Measurements from ENCODE around the gene ZNF284. TPM values are rescaled to one million over a fixed set of nuclear protein-coding genes. Genes with fewer than 3 reads are reported as not detected.
"Not testable (repeated sequence)": the region's sequence is repeated elsewhere in the genome, so short reads cannot be mapped to it uniquely, and the experiment has no call there.

The ZNF284 gene
- total RNA-seq, 6 donors from 2014 or later: 1.0 to 4.8 (median 1.8) TPM

DNA sequence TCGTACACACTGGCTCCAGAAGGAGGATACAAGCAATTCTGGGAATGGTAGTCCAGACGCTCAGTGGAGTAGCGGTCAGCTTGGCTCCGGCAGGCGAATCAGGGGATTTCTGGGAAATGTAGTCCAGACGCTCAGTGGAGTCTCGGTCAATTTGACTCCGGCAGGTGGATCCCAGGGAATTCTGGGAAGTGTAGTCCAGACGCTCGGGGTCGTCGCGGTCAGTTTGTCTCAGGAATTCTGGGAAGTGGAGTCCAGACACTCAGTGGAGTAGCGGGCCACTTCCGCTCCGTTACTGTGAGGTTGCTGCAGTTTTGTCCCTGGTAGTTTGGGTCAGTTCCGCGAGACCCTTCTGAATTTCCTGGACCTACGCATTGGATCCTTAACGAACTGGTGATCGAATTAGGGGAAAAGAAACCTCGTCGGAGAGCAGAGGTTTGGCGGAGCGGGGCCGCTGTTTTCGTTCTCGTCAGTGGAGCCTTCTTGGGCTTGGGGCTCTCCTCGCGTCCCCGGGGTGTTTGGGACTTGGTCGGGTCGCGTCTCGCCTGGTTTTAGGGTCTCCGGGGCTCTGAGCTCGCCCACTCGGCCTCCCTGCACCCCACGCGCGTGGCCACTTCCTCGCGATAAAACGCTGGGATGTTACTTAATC, 41.3 kb downstream of the ZNF284 start, which contains the start of gene ZNF225:
TSS of gene ZNF225 (plus strand) at position 262 of the 646 bp plus-strand sequence. CDS start 2,429 bp downstream, outside the sequence.
- H3K27ac ChIP-seq: peak within 1 kb of the TSS; percentile 61 to 81 (median 75)
- ATAC-seq (ENCODE audit: low FRiP score in 2 of 2) (peak; percentile 98 to 99), DNase-seq (peak; percentile 79 to 98)
- H3K9me3 ChIP-seq: peaks cover 22 to 35% (median 33%) of the 10 kb centered on the region in 4 donors
- 0% methylated on average over 6 to 44 of the region's 44 CpGs for WGBS, 2 donors
- H3K36me3 ChIP-seq: peaks cover 5 to 28% (median 11%) of the 10 kb centered on the region in 4 donors
- TF ChIP-seq EP300 (IDR thresholded peaks at IDR 0.05) (no peak), POLR2AphosphoS5 (IDR thresholded peaks at IDR 0.05) (peak in 1 of 2 donors; percentile 84), POLR2A (IDR thresholded peaks at IDR 0.05) (peak in 2 of 4 donors; percentile 8 to 56)
- TF ChIP-seq, protein P1, sequence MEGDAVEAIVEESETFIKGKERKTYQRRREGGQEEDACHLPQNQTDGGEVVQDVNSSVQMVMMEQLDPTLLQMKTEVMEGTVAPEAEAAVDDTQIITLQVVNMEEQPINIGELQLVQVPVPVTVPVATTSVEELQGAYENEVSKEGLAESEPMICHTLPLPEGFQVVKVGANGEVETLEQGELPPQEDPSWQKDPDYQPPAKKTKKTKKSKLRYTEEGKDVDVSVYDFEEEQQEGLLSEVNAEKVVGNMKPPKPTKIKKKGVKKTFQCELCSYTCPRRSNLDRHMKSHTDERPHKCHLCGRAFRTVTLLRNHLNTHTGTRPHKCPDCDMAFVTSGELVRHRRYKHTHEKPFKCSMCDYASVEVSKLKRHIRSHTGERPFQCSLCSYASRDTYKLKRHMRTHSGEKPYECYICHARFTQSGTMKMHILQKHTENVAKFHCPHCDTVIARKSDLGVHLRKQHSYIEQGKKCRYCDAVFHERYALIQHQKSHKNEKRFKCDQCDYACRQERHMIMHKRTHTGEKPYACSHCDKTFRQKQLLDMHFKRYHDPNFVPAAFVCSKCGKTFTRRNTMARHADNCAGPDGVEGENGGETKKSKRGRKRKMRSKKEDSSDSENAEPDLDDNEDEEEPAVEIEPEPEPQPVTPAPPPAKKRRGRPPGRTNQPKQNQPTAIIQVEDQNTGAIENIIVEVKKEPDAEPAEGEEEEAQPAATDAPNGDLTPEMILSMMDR (IDR thresholded peaks at IDR 0.05): peak in 2 of 6 experiments; percentile 32 to 37
- peaks cover 14 to 22% (median 16%) of the 10 kb centered on the region in 4 donors for H3K4me1 ChIP-seq
- no peaks in the 10 kb centered on the region for H3K27me3 ChIP-seq
- peak within 1 kb of the TSS; percentile 64 to 95 (median 71) for H3K4me3 ChIP-seq

DNA sequence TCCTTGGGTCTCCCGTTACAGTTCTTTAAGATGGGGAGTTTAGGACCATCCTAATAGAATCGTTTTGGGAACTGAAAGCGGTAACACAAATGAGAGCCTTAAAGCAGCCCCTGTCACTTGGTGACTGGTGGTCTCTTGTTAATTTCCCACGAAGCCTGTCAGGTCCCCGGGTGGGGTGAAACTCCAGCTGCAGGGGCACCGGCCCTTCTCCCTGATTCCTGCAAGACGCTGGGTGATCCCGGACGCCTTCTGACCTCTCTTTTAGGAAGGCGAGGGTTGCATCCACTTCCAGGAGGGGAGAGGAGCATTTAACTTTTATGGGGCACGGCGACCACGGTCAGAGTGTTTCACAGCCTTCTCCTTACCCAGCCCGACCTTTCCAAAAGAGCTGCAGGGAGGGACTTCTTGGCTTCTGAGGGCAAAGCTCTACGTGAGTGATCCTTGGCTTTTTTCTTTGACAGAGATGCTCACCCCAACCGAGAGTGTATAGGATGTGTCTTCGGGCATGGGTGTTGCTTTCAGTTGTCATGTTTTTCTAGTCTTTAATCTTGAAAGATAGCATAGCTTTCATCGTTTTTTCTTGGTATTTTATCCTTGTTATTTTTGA, 41.9 kb downstream of the ZNF284 start:
- H3K4me1 ChIP-seq: peaks cover 14 to 22% (median 16%) of the 10 kb centered on the region in 4 donors
- peaks cover 8 to 31% (median 17%) of the 10 kb centered on the region in 4 donors for H3K36me3 ChIP-seq
- peak overlapping the region; percentile 64 to 95 (median 71) for H3K4me3 ChIP-seq
- H3K27ac ChIP-seq: peak overlapping the region; percentile 61 to 81 (median 75)
- peaks cover 15 to 29% (median 28%) of the 10 kb centered on the region in 4 donors for H3K9me3 ChIP-seq
- DNase-seq: no peak
- peak in 1 of 2 donors; percentile 2 for ATAC-seq (ENCODE audit: low FRiP score in 2 of 2)
- H3K27me3 ChIP-seq: no peaks in the 10 kb centered on the region
- 5 to 7% methylated on average over 7 to 18 of the region's 18 CpGs for WGBS, 2 donors
- TF ChIP-seq, protein P1 (IDR thresholded peaks at IDR 0.05): no peak
- TF ChIP-seq POLR2AphosphoS5 (IDR thresholded peaks at IDR 0.05): no peak
- TF ChIP-seq POLR2A (IDR thresholded peaks at IDR 0.05): no peak
- no peak for TF ChIP-seq EP300 (IDR thresholded peaks at IDR 0.05)

DNA sequence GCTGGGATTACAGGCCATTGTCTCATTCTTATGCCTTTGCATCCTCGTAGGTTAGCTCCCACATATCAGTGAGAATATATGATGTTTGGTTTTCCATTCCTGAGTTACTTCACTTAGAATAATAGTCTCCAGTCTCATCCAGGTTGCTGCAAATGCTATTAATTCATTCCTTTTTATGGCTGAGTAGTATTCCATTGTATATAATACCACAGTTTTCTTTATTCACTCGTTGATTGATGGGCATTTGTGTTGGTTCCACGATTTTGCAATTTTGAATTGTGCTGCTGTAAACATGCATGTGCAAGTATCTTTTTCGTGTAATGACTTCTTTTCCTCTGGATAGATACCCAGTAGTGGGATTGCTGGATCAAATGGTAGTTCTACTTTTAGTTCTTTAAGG, 49.2 kb downstream of the ZNF284 start:
- not testable (repeated sequence) for ATAC-seq (ENCODE audit: low FRiP score in 2 of 2); H3K4me3 ChIP-seq; H3K27me3 ChIP-seq; H3K4me1 ChIP-seq; H3K27ac ChIP-seq; DNase-seq
- peaks cover 13 to 47% (median 43%) of the 10 kb centered on the region in 4 donors for H3K9me3 ChIP-seq
- H3K36me3 ChIP-seq: peaks cover 27 to 98% (median 72%) of the 10 kb centered on the region in 4 donors
- 95 to 99% methylated on average over 4 of the region's 4 CpGs for WGBS, 2 donors

DNA sequence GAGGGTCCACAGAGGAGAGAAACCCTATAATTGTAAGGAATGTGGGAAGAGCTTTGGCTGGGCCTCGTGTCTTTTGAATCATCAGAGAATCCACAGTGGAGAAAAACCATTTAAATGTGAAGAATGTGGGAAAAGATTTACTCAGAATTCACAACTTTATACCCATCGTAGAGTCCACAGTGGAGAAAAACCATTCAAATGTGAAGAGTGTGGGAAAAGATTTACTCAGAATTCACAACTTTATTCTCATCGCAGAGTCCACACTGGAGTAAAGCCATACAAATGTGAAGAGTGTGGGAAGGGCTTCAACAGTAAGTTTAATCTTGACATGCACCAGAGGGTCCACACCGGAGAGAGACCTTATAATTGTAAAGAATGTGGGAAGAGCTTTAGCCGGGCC, 60.0 kb downstream of the ZNF284 start:
- Histone ChIP-seq H3K9me3 (peaks cover 19 to 81% (median 68%) of the 10 kb centered on the region in 4 donors), H3K27me3 (no peaks in the 10 kb centered on the region), H3K4me3 (no peak overlapping the region), H3K36me3 (peaks cover 15 to 44% (median 36%) of the 10 kb centered on the region in 4 donors), H3K4me1 (no peaks in the 10 kb centered on the region), H3K27ac (no peak overlapping the region)
- no peak for ATAC-seq (ENCODE audit: low FRiP score in 2 of 2)
- DNase-seq: no peak
- 95 to 97% methylated on average over 5 of the region's 5 CpGs for WGBS, 2 donors
- TF ChIP-seq, protein P1 (IDR thresholded peaks at IDR 0.05): no peak
- TF ChIP-seq EP300 (IDR thresholded peaks at IDR 0.05): no peak
- no peak for TF ChIP-seq POLR2AphosphoS5 (IDR thresholded peaks at IDR 0.05)
- TF ChIP-seq POLR2A (IDR thresholded peaks at IDR 0.05): no peak

Small RNA genes lying within 50 kb of the gene (small RNA-seq; reads per million reads assigned to genes)
- 0 reads per million in 4 donors for gene RNU6-902P

Other genes with a start within 250 kb of the ZNF284 start
- gene ZNF283, start 244.8 kb upstream of the ZNF284 start, total RNA-seq: 10 to 100 TPM in 1 of 6 donors, 1 to 10 TPM in 5; 2.9 to 11.7 (median 6.7) TPM
- gene ZNF404, start 188.2 kb upstream of the ZNF284 start, total RNA-seq: 1 to 10 TPM in 3 of 6 donors, under 1 TPM in 2, not detected in 1; 0.46 to 2.1 (median 1.1) TPM
- gene ZNF45, start 136.9 kb upstream of the ZNF284 start, total RNA-seq: 10 to 100 TPM in 5 of 6 donors, 1 to 10 TPM in 1; 5.9 to 15.8 (median 11.0) TPM
- 10 to 100 TPM in 1 of 6 donors, 1 to 10 TPM in 5; 1.4 to 16.8 (median 3.5) TPM for gene ZNF221, start 120.9 kb upstream of the ZNF284 start, total RNA-seq
- gene ZNF155, start 88.0 kb upstream of the ZNF284 start, total RNA-seq: 1 to 10 TPM; 3.4 to 8.6 (median 5.7) TPM
- 1 to 10 TPM; 2.2 to 6.4 (median 4.7) TPM for gene ZNF230, start 69.2 kb upstream of the ZNF284 start, total RNA-seq
- 10 to 100 TPM in 1 of 6 donors, 1 to 10 TPM in 4, not detected in 1; 2.5 to 13.6 (median 4.0) TPM for gene ZNF222, start 46.8 kb upstream of the ZNF284 start, total RNA-seq
- gene ZNF223, start 20.1 kb upstream of the ZNF284 start, total RNA-seq: 10 to 100 TPM in 1 of 6 donors, 1 to 10 TPM in 5; 4.7 to 11.8 (median 6.3) TPM
- 100 to 1,000 TPM in 1 of 6 donors, 10 to 100 TPM in 5; 19.8 to 108 (median 29.1) TPM for gene ZNF224, start 22.2 kb downstream of the ZNF284 start, total RNA-seq
- gene ZNF225, start 41.2 kb downstream of the ZNF284 start, total RNA-seq: 10 to 100 TPM in 1 of 6 donors, 1 to 10 TPM in 5; 1.6 to 11.5 (median 4.5) TPM
- gene ZNF234, start 69.4 kb downstream of the ZNF284 start, total RNA-seq: 10 to 100 TPM in 3 of 6 donors, 1 to 10 TPM in 3; 4.9 to 25.1 (median 9.5) TPM
- gene ZNF226, start 92.9 kb downstream of the ZNF284 start, total RNA-seq: 10 to 100 TPM in 5 of 6 donors, 1 to 10 TPM in 1; 6.8 to 25.8 (median 14.4) TPM
- gene ZNF227, start 140.4 kb downstream of the ZNF284 start, total RNA-seq: 10 to 100 TPM in 4 of 6 donors, 1 to 10 TPM in 2; 5.3 to 23.0 (median 16.8) TPM
- under 1 TPM in 4 of 6 donors, not detected in 2; 0.15 to 0.44 (median 0.25) TPM for gene ZNF233, start 187.7 kb downstream of the ZNF284 start, total RNA-seq
- 10 to 100 TPM in 2 of 6 donors, 1 to 10 TPM in 4; 3.0 to 16.8 (median 8.3) TPM for gene ZNF235, start 232.9 kb downstream of the ZNF284 start, total RNA-seq